ENCODE data around the gene ZNF202.

DNA sequence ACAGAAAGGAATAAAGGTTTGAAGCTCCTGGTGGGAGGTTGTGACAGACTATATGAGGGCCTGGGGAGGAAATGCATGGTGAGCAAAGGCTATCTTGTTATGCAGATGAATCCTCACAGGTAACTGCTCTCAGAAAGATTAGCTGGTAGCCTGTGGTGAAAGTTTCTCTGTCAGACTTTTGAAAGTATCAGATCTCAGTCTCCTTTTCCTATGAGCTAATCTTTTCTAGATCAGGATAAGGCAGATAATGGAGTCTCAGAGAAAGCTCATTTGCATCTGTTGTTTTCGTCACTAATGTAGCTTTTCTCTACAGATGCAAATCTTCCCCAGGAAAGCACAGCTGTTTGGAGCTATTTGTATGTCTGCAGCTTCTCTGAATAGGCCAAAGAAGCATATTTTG, 33.8 kb upstream of the ZNF202 start:
- TF ChIP-seq EZH2 (optimal IDR thresholded peaks at IDR 0.05; ENCODE audit: low read depth, low read length) (no peak), CTCF (IDR thresholded peaks at IDR 0.05; ENCODE audit: low read length) (no peak), EZH2phosphoT487 (IDR thresholded peaks at IDR 0.05; ENCODE audit: low read length) (no peak)

Data from MM.1S (cell line).